ENCODE data around the gene OR10K2.

The OR10K2 gene

GRCh38 chr1:158371188-158371953 is 54.7 kb downstream of the OR10K2 start:
- no peak for DNase-seq (ENCODE audit: low spot score)
